Activated T-cell treated with anti-CD3 and anti-CD28 coated beads, Interleukin-2, amount 50 U/mL, for 72 hours (primary cell): Measurements from ENCODE around the gene MAP7D3. TPM values are rescaled to one million over a fixed set of nuclear protein-coding genes. Genes with fewer than 3 reads are reported as not detected.

Source experiments
- ATAC-seq, 2 donors: fragments of 150-1000 bp; cut with Tn5 transposase; replicated peaks in 1 of 2; 2 replicates each; pipeline ENCODE4 v1.10.0; 2021; ENCODE audit warnings: moderate library complexity in 2 of 2, mild to moderate bottlenecking in 1 of 2
- DNase-seq, 2 donors: peaks; one replicate each; pipeline ENCODE4 v3.0.0; 2021 to 2022; ENCODE audit warnings: mixed read lengths in 1 of 2
- H3K27ac Mint-ChIP-seq: one replicate; pipeline ENCODE4 v1.8.0; 2022; ENCODE audit warnings: mild to moderate bottlenecking, moderate library complexity, mixed read lengths
- H3K27me3 Mint-ChIP-seq: one replicate; pipeline ENCODE4 v1.8.0; 2022; ENCODE audit warnings: low read depth, mixed read lengths
- H3K36me3 Mint-ChIP-seq, 2 donors: one replicate each; pipeline ENCODE4 v1.8.0; 2022; ENCODE audit warnings: mixed read lengths in 2 of 2, mild to moderate bottlenecking in 1 of 2; ENCODE audit not compliant: insufficient read depth in 2 of 2
- H3K4me1 Mint-ChIP-seq: one replicate; pipeline ENCODE4 v1.8.0; 2022; ENCODE audit warnings: low read depth, mixed read lengths
- H3K4me3 Mint-ChIP-seq, 2 donors: one replicate each; pipeline ENCODE4 v1.8.0; 2022; ENCODE audit warnings: mild to moderate bottlenecking in 2 of 2, mixed read lengths in 2 of 2, moderate library complexity in 2 of 2
- H3K9me3 Mint-ChIP-seq, 2 donors: one replicate each; pipeline ENCODE4 v1.8.0; 2022; ENCODE audit warnings: mixed read lengths in 2 of 2
- total RNA-seq, 2 donors: library from RNA; stranded (reverse); gene quantifications; one replicate each; pipeline ENCODE4 v1.2.3, GENCODE V29; 2022

MAP7D3 gene
- total RNA-seq, 2 donors from 2014 or later, result 11.3 to 11.8 TPM

DNA sequence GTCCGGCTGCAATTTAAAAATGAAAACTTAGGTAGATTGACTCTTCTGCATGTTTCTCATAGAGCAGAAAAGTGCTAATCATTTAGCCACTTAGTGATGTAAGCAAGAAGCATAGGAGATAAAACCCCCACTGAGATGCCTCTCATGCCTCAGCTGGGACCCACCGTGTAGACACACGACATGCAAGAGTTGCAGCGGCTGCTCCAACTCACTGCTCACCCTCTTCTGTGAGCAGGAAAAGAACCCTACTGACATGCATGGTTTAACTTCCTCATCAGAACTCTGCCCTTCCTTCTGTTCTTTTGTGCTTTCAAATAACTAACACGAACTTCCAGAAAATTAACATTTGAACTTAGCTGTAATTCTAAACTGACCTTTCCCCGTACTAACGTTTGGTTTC, 41.0 kb downstream of the MAP7D3 start:
- H3K27ac Mint-ChIP-seq, result no peak overlapping the region
- no peak for ATAC-seq
- H3K4me3 Mint-ChIP-seq, result no peak overlapping the region
- no peaks in the 10 kb centered on the region for H3K9me3 Mint-ChIP-seq
- no peaks in the 10 kb centered on the region for H3K36me3 Mint-ChIP-seq
- no peak for DNase-seq
- peaks cover under 1% of the 10 kb centered on the region for H3K4me1 Mint-ChIP-seq
- H3K27me3 Mint-ChIP-seq, result peaks cover 7% of the 10 kb centered on the region

DNA sequence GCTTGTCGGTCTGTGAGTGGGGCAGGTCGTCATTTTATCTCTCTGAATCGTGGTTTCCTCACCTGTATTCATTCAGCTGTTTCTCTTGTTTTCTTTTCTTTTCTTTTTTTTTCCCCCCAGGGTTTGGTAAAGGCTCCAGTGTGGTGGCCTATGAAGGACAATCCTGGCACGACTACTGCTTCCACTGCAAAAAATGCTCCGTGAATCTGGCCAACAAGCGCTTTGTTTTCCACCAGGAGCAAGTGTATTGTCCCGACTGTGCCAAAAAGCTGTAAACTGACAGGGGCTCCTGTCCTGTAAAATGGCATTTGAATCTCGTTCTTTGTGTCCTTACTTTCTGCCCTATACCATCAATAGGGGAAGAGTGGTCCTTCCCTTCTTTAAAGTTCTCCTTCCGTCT, 41.4 kb downstream of the MAP7D3 start:
- H3K27ac Mint-ChIP-seq, result no peak overlapping the region
- H3K27me3 Mint-ChIP-seq, result peaks cover 7% of the 10 kb centered on the region
- H3K9me3 Mint-ChIP-seq, result no peaks in the 10 kb centered on the region
- no peak overlapping the region for H3K4me3 Mint-ChIP-seq
- no peak for ATAC-seq
- no peaks in the 10 kb centered on the region for H3K36me3 Mint-ChIP-seq
- H3K4me1 Mint-ChIP-seq, result peaks cover 5% of the 10 kb centered on the region
- DNase-seq, result no peak

DNA sequence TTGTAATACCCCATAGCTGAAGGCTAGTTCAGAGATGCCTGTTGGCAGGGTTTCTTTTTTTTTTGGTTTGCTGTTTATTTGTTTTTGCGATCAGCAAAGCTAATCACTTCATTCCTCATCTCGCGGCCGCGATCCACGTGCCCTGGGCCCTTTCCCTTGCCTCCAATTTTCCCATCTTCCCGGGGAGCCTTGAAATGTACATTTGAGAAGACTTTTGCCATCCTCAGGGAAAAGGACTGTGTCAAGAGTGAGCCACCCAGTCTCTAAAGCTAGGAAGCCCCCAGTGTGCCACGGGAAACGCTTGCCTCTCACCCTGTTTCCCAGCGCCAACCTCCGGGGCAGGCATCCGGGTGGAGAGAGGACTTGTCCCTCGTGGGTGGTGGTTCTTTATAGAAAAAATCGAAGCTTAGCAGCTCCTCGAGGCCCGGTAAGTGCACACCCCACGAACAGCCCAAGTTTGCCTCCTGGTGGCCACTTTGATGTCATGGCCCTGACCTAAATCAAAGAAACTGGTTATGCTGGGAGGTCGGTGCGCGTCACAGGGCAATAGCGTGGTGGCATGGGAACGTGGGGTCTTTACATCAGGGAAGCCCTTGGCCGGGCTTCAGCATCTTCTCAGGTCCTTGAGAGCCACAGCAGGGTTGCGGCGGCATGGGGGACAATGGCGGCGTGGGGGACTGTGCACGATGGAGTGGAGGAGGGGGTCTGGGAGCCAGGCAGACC, 42.0 kb downstream of the MAP7D3 start:
- ATAC-seq (peak in 1 of 2 donors; percentile 43), DNase-seq (peak; percentile 6 to 16)
- Mint-ChIP-seq H3K27me3 (peaks cover 7% of the 10 kb centered on the region), H3K27ac (no peak overlapping the region), H3K4me3 (no peak overlapping the region), H3K4me1 (peaks cover 9% of the 10 kb centered on the region), H3K36me3 (no peaks in the 10 kb centered on the region), H3K9me3 (no peaks in the 10 kb centered on the region)

DNA sequence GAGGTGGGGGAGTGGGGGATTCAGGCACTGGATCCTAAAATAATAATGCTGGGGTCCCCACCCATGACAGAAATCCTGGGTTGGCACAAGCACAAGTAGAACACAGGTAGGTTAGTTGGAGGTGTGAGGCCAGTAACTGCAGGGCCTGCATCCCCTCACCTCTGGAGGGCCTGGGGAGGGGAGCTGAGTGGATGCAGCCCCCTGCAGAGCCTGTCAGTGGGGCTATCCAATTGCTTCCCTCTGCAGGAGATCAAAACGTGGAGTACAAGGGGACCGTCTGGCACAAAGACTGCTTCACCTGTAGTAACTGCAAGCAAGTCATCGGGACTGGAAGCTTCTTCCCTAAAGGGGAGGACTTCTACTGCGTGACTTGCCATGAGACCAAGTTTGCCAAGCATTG, 43.7 kb downstream of the MAP7D3 start:
- Mint-ChIP-seq H3K4me1 (peaks cover 20% of the 10 kb centered on the region), H3K27ac (no peak overlapping the region), H3K4me3 (no peak overlapping the region), H3K9me3 (no peaks in the 10 kb centered on the region), H3K27me3 (peaks cover 7% of the 10 kb centered on the region), H3K36me3 (no peaks in the 10 kb centered on the region)
- no peak for ATAC-seq
- no peak for DNase-seq

DNA sequence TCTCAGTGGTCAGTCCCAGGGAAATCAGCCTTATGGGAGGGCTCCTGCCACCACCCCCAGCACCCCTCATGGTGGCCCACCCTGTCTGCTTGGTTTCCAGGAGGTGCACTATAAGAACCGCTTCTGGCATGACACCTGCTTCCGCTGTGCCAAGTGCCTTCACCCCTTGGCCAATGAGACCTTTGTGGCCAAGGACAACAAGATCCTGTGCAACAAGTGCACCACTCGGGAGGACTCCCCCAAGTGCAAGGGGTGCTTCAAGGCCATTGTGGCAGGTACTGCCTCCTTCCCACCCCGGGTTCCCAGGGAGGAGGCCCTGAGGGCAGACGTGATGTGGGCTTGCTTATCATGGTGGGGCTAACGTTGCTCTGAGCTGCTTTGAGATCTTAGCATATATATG, 44.3 kb downstream of the MAP7D3 start:
- Mint-ChIP-seq H3K36me3 (no peaks in the 10 kb centered on the region), H3K9me3 (no peaks in the 10 kb centered on the region), H3K27me3 (peaks cover 7% of the 10 kb centered on the region), H3K27ac (no peak overlapping the region), H3K4me1 (peaks cover 20% of the 10 kb centered on the region), H3K4me3 (no peak overlapping the region)
- ATAC-seq (no peak), DNase-seq (no peak)

DNA sequence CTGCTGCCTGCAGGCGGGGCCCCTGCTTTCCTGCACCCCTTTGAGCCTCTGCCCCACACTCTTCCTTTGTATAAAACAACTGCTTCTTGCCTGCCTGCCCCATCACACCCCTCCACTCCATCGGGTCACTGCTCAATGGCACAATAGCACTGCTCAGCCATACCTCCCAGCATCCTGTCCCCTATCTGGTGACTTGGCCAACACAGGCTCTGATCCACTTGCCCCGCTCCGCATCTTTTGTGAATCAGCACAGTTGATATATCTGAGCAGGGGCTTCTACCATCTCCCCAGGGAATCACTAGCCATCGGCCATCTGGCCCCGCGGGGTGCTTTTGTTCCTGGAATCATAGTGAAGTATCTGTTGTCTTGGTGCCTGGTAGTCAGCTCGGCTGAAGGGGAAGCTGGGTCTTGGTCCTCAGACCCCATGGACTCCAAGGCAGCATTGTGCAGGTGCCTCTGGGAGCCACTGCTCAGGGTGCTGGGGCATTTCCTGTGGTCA, 45.3 kb downstream of the MAP7D3 start:
- no peaks in the 10 kb centered on the region for H3K9me3 Mint-ChIP-seq
- H3K4me1 Mint-ChIP-seq, result peaks cover 20% of the 10 kb centered on the region
- no peak overlapping the region for H3K27ac Mint-ChIP-seq
- ATAC-seq (no peak), DNase-seq (no peak)
- H3K27me3 Mint-ChIP-seq, result peaks cover 7% of the 10 kb centered on the region
- H3K36me3 Mint-ChIP-seq, result no peaks in the 10 kb centered on the region
- no peak overlapping the region for H3K4me3 Mint-ChIP-seq

DNA sequence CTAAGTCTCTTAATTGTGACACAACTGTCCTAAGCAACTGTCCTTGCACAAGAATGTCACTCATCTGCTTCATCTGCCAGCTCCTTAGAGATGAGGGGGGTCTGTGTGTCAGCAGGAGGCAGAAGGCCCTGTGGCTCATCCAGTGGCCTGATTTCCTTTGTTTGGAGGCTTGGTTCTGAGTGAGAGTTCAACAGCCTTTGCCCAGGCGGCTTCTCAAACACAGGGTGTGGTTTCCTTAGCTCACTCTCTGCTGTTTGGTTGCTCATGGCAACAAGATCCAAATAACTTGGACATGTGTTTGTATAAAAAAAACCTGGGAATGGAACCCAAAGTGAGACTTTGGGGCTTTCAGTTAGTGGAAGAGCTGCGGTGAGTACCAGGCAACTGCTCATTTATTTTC, 46.6 kb downstream of the MAP7D3 start:
- Mint-ChIP-seq H3K36me3 (no peaks in the 10 kb centered on the region), H3K9me3 (no peaks in the 10 kb centered on the region), H3K27me3 (no peaks in the 10 kb centered on the region), H3K4me3 (no peak overlapping the region), H3K27ac (no peak overlapping the region), H3K4me1 (peaks cover 20% of the 10 kb centered on the region)
- ATAC-seq (no peak), DNase-seq (no peak)

DNA sequence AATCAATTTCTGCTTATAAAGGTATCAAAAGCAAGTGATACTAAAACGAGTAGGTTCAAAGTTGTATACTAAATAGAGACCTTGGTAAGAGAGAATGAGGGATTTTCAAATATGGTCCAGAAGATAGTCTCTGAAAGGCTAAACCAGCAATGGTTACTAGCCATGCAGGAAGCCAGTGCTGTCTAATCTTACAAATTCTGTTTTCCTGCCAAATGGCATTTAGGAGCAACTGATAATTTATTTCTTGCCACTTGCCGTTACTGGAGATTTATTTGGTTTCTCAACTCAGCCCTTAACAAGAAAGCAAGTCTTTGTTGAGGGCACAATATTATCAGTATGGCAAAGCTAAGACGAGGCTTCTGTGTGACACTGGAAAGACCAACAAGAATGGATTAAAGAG, 47.2 kb downstream of the MAP7D3 start:
- H3K27ac Mint-ChIP-seq, result no peak overlapping the region

DNA sequence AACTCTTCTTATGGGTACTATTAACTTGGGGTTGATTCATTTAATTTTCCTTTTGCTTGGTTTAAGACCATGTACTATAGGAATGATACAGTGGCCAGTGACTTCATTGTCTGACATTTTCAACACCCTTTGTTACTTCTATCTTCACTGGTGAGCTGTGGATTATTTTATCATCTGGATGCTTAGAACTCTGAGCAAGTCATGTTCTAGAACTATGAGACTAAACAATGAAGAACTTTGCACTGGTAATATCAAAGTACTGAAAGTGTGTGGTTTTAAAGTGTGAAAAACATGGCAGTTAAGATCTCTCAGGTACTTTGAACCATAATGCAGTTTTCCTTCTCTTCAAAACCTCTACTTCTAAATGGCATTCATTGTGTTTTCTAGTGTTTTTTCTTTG, 47.8 kb downstream of the MAP7D3 start:
- DNase-seq, result no peak
- Mint-ChIP-seq H3K36me3 (no peaks in the 10 kb centered on the region), H3K9me3 (no peaks in the 10 kb centered on the region), H3K4me3 (no peak overlapping the region), H3K27ac (peak overlapping the region; percentile 60), H3K27me3 (peaks cover 8% of the 10 kb centered on the region), H3K4me1 (peaks cover 20% of the 10 kb centered on the region)
- ATAC-seq, result peak; percentile 68 to 76

More for the DNA sequence above, 47.2 kb downstream of the MAP7D3 start:
- Mint-ChIP-seq H3K4me1 (peaks cover 20% of the 10 kb centered on the region), H3K9me3 (no peaks in the 10 kb centered on the region), H3K4me3 (no peak overlapping the region), H3K27me3 (peaks cover 3% of the 10 kb centered on the region), H3K36me3 (no peaks in the 10 kb centered on the region)
- no peak for DNase-seq
- ATAC-seq, result no peak

DNA sequence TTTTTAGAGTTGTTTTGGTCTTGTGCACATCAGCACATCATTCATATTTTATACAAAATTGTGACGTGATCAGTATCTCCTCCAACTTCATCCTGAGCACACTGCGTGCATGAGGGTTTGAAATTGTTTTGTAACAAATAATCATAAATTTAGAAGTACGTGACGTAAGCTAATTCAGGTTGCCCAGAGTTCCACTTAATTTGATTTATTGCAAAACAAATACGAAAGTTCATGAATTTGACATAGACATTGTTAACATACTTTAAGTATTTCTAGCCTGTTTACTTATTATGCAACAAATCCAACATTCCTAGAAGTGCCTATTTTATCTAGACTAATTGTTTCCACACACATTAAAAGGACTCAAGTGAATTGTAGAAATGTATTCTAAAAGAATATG, 48.3 kb downstream of the MAP7D3 start:
- no peaks in the 10 kb centered on the region for H3K36me3 Mint-ChIP-seq
- peaks cover 20% of the 10 kb centered on the region for H3K4me1 Mint-ChIP-seq
- H3K27ac Mint-ChIP-seq, result no peak overlapping the region
- no peak for ATAC-seq
- H3K9me3 Mint-ChIP-seq, result no peaks in the 10 kb centered on the region
- peaks cover 14% of the 10 kb centered on the region for H3K27me3 Mint-ChIP-seq
- no peak overlapping the region for H3K4me3 Mint-ChIP-seq
- DNase-seq, result no peak

DNA sequence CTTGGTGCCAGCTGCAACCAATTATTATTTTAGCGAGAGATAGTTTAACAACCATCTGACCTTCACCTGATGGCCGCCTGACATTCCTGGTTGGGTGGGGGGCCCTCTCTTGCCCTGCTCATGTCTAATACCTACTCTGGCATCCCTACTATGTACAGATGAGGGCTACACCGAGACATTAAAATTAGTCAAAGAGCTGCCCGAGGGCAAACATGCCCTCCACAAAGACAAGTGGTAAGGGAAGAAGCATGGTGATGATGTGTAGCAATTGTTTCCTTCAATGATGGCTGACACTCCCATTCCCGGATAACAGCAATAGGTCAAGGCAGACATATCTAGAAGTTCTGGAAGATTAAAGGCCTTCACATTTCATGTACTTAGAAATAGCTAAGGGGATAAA, 49.6 kb downstream of the MAP7D3 start:
- DNase-seq (no peak), ATAC-seq (no peak)
- H3K4me3 Mint-ChIP-seq, result no peak overlapping the region
- H3K27me3 Mint-ChIP-seq, result peaks cover 14% of the 10 kb centered on the region
- no peaks in the 10 kb centered on the region for H3K36me3 Mint-ChIP-seq
- H3K4me1 Mint-ChIP-seq, result peaks cover 20% of the 10 kb centered on the region
- H3K9me3 Mint-ChIP-seq, result no peaks in the 10 kb centered on the region
- no peak overlapping the region for H3K27ac Mint-ChIP-seq

DNA sequence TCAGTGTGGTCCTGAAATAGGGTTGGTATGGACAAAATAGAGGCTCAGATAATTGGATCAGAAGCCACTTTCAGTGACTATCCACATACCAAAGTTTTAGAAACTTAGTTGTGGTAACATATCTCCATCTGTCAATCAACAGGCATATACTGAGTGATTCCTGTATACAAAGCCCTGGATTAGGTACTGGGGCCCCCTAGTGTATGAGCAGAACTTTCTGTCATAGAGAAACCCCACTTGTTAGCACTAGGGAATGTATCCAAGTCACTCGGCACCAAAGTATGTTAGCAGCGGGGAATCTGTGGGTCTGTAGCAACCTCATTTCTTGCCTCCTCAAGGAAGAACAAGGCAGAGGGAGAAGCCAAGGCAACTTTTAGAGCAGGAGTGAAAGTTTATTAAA, 50.7 kb downstream of the MAP7D3 start:
- no peaks in the 10 kb centered on the region for H3K36me3 Mint-ChIP-seq
- no peak overlapping the region for H3K4me3 Mint-ChIP-seq
- peaks cover 20% of the 10 kb centered on the region for H3K4me1 Mint-ChIP-seq
- peaks cover 21% of the 10 kb centered on the region for H3K27me3 Mint-ChIP-seq
- peak; percentile 42 to 52 for ATAC-seq
- no peak overlapping the region for H3K27ac Mint-ChIP-seq
- DNase-seq, result peak in 1 of 2 donors; percentile 1
- H3K9me3 Mint-ChIP-seq, result no peaks in the 10 kb centered on the region

DNA sequence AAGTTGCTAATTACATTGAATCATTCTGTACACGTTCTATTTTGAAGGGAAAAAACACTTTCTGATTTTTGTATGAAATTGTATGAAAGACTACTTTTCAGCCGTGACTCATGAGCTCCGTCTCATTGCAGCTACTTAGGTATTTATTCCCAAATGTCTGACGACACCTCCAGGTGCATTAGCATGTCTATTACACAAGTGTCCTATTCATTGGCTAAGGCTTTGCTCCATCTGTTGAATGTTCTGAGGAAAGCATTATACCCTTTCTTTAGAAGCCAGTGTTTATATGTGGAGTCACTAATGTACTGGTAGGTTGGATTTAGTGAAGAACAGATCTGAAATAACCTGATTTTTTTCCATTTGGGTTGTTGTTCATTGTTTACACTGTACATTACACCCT, 51.8 kb downstream of the MAP7D3 start:
- Mint-ChIP-seq H3K27me3 (peaks cover 27% of the 10 kb centered on the region), H3K4me1 (peaks cover 11% of the 10 kb centered on the region), H3K27ac (no peak overlapping the region), H3K4me3 (no peak overlapping the region), H3K9me3 (no peaks in the 10 kb centered on the region), H3K36me3 (no peaks in the 10 kb centered on the region)
- DNase-seq (no peak), ATAC-seq (no peak)

DNA sequence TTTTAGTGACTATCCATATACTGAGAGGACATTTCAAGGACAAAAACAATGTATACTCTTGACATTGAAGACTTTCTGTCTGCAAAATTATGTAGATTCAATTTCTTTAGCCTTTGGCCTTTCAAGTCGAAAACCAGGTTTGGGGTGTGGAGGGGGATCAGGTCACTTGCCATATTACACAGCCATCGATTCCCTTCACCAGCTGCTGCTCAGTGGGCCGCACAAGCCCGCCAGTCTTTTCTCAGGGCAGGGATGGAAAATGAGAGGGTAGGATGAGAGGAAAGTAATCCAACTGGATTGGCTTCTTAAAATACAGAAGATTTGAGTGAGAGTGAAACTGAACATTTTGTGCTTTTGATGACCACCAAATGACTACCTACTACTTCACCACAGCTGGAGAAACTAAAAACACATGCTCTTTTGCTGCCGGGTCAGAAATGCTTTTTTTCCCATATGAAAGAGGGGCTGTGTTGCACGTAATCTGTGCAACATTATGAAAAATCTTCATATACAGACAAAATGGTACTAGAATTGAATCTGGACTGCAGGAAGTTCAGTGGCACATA, 52.4 kb downstream of the MAP7D3 start:
- no peak for ATAC-seq

More for the DNA sequence above, 52.4 kb downstream of the MAP7D3 start:
- no peaks in the 10 kb centered on the region for H3K36me3 Mint-ChIP-seq
- H3K4me1 Mint-ChIP-seq, result peaks cover 15% of the 10 kb centered on the region
- no peaks in the 10 kb centered on the region for H3K9me3 Mint-ChIP-seq
- no peak for DNase-seq
- no peak overlapping the region for H3K4me3 Mint-ChIP-seq
- H3K27ac Mint-ChIP-seq, result no peak overlapping the region
- H3K27me3 Mint-ChIP-seq, result peaks cover 32% of the 10 kb centered on the region
